HG02798 (cell line): ENCODE measurements around the gene PPP4R3B.

Source experiments
- ATAC-seq: cut with Tn5 transposase; IDR thresholded peaks from one replicate; pipeline ENCODE4 v1.9.1; 2021; ENCODE audit warnings: mild to moderate bottlenecking; ENCODE audit not compliant: unreplicated experiment, poor library complexity

The PPP4R3B gene

GRCh38 chr2:55524884-55525437 is 92.5 kb downstream of the PPP4R3B start:
- no peak for ATAC-seq

- ATAC-seq: peak; percentile 9
These were observed 97.2 kb downstream of the PPP4R3B start for GRCh38 chr2:55519938-55520885.

GRCh38 chr2:55518841-55519165 is 98.6 kb downstream of the PPP4R3B start:
- peak; percentile 1 for ATAC-seq

GRCh38 chr2:55511508-55512124 is 105.8 kb downstream of the PPP4R3B start:
- no peak for ATAC-seq

- no peak for ATAC-seq
These were observed 114.8 kb downstream of the PPP4R3B start for GRCh38 chr2:55502590-55503141.

GRCh38 chr2:55500025-55500424 is 117.4 kb downstream of the PPP4R3B start:
- no peak for ATAC-seq

GRCh38 chr2:55498582-55498981 is 118.8 kb downstream of the PPP4R3B start:
- no peak for ATAC-seq
